ENCODE results near the gene STAT3.
"Not testable (repeated sequence)": the region's sequence is repeated elsewhere in the genome, so short reads cannot be mapped to it uniquely, and the experiment has no call there.

The STAT3 gene

GRCh38 chr17:42388381-42389134 lies at the start of gene STAT3:
STAT3 (minus strand) TSS chr17:42388442; CDS start chr17:42348516, 39,926 bp downstream.
- peak; percentile 99 for DNase-seq (ENCODE audit: low read depth, low spot score)

DNA sequence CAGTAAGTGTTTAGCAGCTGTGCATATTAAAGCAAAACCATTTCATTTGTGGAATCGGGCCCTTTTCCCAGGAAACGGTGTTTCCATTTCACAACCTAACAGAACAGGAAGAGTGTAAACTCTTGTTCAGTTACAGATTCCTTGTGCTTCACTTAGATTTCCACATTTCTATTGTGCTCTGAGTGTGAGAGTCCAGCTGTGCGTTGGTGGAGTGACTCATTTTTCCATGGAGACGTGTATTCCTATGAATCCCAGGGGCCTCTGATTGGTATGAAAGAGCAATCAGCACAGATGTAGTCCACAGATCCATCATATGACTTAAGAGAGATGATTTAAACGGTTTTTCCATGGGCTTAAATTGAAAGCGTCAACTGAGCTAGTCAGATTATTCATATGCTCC lies 48.1 kb upstream of the STAT3 start:
- peak; percentile 89 for DNase-seq (ENCODE audit: low read depth, low spot score)

DNA sequence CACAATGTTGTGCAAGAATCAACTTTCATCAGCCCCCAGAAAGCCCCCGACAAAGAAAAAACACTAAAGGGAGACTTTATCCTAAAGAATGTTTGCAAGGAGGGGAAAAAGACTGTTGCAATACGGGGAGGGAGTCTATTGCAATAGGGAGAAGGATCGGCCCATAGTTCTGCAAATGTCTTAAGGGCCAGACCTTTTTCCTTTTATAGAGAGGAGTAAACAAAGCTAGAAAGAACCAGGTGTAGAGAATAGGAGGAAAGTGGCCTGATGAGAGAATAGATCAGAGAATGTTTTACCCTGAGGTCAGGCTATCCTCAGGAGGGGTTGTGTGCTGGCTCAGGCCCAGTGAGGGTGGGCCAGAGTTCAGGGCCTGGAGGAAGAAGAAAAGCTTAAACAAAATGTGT lies 43.5 kb upstream of the STAT3 start:
- no peak for DNase-seq (ENCODE audit: low read depth, low spot score)

DNA sequence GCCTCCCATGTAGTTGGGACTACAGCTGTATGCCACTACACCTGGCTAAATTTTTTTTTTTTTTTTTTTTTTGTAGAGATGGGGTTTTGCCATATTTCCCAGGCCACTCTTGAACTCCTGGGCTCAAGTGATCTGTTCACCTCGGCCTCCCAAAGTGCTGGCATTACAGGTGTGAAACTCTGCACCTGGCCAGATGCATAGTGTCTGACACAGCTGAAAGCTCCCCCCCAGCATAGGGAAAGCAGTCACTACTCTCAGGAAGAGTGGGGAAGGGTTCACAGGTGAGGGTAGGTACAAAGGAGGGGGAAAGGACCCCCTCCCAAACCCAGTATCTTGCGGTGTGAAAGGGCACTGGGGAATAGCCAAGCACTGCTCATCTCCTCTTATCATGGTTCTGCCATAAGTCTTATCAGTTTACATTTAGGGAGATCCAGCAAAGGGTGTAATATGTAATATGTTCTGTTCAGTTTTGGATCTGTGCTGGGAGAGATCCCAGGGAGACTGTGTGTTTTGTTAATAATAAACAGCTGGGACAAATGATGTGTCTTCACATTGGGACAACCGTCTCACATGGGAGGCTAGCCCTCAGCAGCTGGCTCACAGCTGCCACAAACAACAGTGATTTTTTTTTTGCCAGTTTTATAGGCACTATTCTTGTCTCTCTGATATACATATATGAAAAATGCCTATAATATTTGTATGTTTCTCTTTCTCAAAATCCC lies 41.6 kb upstream of the STAT3 start:
- DNase-seq (ENCODE audit: low read depth, low spot score), result no peak

GRCh38 chr17:42428141-42428944 lies 40.1 kb upstream of the STAT3 start:
- peak; percentile 80 for DNase-seq (ENCODE audit: low read depth, low spot score)

GRCh38 chr17:42424991-42425610 lies 36.9 kb upstream of the STAT3 start:
- no peak for DNase-seq (ENCODE audit: low read depth, low spot score)

- DNase-seq (ENCODE audit: low read depth, low spot score), result no peak
These were observed 35.5 kb upstream of the STAT3 start for GRCh38 chr17:42423766-42424165.

GRCh38 chr17:42422958-42423712 lies 34.9 kb upstream of the STAT3 start, which contains the start of gene CAVIN1:
CAVIN1 (minus strand) TSS chr17:42423256; CDS start chr17:42423097, 159 bp downstream.
- peak; percentile 83 for DNase-seq (ENCODE audit: low read depth, low spot score)

DNA sequence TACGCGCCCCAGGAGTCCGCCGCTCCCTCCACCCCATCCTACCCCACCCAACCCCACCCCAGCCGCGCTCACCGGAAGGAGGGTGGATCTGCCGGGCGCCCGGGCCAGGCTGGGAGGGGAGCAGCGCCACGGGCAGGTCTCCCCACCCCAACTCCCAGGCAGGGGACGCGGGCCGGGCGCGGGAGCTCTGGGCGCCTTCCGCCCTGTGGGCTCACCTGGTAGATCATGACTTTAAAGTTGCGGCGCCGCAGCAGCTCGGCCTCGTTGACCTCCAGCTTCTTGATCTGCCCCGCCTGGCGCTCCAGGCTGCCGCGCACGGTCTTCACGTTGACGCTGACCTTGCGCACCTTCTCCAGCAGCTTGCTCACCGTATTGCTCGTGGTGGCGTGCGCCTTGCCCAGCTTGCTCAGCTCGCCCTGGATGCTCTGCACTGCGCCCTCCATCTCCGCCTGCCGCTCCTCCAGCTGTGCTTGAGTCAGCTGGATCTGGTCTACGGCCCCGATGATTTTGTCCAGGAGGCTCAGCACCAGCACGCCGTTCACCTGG lies 34.2 kb upstream of the STAT3 start:
- DNase-seq (ENCODE audit: low read depth, low spot score), result no peak

- no peak for DNase-seq (ENCODE audit: low read depth, low spot score)
These were observed 33.5 kb upstream of the STAT3 start for GRCh38 chr17:42421507-42422338.

DNA sequence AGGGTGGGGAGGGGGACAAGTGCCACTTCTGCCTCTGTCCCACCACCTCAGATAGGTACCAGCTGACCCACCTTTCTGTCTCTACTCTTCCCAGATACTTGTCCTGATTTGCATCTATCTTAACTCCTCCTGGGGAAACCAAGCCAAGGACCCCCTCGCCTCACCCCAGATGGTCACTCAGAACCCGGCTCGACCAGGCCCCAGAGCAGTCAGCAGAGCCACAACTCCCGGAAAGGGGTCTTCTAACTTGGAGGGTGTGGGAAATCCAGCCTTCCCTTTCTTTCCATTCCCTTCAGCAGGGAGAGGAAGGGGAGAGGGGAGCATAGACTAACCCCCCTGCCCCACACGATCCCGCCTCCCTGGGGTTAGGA lies 32.9 kb upstream of the STAT3 start:
- no peak for DNase-seq (ENCODE audit: low read depth, low spot score)

GRCh38 chr17:42417981-42418380 lies 29.7 kb upstream of the STAT3 start:
- not testable (repeated sequence) for DNase-seq (ENCODE audit: low read depth, low spot score)

DNA sequence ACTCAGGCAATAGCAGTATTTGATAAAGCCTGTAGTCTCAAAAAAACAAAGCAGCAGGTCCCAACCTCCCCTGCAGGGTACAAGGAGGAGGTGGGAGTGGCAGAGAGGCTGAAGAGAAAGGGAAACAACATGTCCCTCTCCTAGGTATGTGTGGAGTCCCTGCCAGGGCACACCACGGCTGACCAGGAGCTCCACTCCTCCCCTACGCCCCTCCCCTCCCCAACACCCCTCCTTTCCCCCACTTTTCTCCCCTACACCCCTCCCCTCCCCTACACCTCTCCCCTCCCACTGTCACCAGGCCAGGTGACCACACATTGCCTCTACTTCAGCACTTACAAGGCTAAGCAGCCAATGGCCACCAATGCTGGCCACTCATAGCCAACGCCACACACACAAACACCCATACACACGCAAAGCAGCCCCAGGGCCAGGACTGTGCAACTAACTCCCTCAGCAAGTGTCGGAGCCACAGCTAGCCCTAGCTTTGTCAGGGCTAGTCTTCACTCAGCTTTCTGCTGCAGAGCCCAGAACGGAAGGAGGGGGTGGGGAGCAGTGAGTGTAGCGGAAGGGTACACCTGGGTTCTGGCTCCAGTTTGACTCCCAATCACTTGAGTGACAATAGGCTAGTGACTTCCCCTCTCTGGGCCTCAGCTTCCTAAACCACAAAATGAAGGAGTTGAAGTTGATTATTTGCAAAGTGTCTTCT lies 26.6 kb upstream of the STAT3 start:
- no peak for DNase-seq (ENCODE audit: low read depth, low spot score)

GRCh38 chr17:42413464-42414040 lies 25.3 kb upstream of the STAT3 start:
- no peak for DNase-seq (ENCODE audit: low read depth, low spot score)

DNA sequence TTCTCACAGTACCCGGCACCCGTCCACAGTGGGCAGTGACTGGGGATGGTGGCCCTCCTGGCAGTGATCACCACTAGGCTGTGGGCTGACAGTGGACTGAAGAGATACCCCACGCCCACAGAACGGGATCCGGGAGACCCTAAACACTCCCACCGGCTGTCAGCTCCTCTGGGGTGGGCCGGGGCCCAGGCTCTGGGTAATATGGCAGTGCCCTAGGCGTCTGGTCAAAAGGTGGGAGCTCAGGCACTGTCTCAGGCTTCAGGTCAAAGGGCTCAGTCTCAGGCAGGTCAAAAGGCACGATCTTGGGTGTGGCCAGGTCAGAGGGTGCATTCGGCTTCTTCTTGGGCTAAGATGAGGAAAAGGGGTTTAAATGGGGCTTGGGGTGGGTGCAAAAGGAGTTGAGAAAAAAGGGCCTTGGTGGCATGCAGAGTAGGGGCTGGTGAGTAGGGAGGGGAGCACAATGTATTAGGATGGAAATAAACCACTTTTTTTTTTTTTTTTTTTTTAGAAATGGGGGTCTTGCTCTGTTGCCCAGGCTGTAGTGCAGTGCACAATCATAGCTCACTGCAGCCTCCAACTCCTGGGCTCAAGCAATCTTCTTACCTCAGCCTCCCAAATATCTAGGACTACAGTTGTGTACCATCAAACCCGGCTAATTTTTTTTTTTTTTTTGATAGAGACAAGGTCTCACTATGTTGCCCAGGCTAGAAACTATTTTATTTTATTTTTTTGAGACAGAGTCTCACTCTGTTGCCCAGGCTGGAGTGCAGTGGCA lies 23.9 kb upstream of the STAT3 start:
- no peak for DNase-seq (ENCODE audit: low read depth, low spot score)

DNA sequence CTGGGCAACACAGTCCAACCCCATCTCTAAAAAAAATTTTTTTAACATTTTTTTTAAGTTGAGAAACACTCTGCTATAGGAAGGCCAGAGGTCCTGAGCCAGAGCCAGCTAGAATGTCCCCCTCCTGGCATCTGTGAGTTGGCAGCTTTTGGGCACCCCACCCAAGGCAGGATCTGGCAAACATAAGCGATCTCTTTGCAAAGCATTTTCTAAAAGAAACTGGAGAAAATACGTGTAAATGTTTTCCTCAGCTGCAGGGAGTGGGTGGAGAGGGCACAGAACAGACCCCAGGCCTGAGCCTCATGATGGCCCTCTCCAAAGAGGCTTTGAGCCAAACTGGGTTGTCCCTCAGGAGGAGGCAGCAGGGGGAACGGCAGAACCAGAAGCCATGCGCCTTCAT lies 23.1 kb upstream of the STAT3 start:
- no peak for DNase-seq (ENCODE audit: low read depth, low spot score)

- no peak for DNase-seq (ENCODE audit: low read depth, low spot score)
These were observed 22.1 kb upstream of the STAT3 start for GRCh38 chr17:42410319-42410685.

All from smooth muscle cell of the brain vasculature (primary cell).